DMS 273 treated with DMSO at 0.1 percent for 48 hours (cell line): ENCODE data around the gene MLX.
"Not testable (repeated sequence)": the region's sequence is repeated elsewhere in the genome, so short reads cannot be mapped to it uniquely, and the experiment has no call there.

Source experiments
- DNase-seq: peaks from one replicate; lab custom pipeline; 2025; lab: John Stamatoyannopoulos, UW

The MLX gene

DNA sequence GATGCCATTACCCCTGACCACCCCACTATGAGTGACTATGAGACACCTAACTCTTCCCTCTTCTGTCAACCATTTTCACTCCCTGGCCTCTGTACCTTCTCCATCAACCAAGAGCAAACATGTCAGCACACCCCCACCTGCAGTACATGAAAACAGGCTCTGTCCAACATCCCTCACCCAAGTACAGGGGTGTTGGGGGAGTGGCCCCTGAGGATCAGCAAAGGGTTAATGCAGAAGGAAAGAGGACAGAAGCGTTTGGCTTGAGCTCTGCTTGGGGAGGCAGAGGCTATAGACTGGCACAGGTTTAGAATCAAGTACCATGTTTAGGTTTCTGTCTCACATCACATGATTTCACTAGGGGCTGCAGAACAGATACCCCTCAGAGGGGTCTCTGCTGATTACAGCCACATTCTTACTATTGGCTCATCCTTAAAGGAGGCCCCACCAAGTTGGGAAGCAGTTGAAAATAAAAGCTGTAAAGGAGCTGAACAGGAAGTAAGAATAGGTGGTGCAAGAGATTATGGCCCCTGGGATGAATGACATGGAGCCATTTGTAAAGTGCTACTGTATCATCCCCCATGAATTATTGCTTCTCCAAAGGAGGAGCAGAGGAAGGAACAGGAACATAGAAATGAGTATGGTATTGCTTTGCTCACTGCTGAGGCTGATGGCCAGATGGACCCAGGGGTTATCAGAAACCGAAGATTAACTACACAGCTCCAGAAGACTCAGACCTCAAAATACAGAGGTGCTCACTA is 13.1 kb downstream of the MLX start:
- no peak for DNase-seq

DNA sequence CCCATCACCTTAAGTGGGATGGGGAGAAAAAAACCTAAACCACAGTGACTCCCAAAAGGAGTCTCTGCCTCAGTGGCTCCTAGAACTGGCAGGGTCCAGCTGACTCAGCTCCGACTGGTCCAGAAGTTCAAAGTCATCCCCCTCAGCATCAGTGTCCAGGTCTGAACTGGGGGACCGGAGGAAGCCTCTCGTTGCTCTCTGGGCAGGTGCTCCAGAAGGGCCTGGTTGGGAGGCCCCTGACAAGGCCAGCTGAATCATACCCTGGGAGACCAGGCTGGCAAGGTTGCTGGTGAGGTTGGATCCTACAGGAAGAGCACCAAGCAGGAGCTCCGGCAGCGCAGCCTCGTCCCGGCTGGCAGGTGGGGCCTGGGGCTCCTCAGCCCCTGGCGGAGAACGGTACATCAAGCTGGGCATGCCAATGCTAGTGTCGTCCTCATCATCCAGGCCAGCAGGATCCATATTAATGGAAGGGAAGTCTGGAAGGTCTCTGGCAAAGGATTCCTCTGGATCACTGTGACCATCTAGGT is 14.9 kb downstream of the MLX start:
- DNase-seq: no peak

DNA sequence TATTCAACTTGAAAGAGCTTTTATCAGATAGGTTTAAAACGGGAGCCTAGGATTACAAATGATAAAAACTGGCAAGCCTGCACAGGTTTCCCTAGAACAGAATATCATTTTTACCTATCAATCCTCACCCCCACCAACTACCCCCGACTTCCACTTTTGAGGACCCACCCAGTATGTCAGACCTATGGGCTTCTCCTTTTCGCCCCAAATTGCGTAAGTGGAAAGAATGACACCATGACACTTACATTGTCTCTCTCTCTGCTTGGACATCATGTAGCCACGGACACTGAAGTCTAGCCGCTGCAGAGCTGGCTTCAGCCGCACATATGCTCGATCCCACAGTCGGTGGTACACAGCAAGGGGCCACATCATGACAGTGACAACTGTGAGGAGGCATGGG is 18.0 kb downstream of the MLX start:
- DNase-seq: no peak

DNA sequence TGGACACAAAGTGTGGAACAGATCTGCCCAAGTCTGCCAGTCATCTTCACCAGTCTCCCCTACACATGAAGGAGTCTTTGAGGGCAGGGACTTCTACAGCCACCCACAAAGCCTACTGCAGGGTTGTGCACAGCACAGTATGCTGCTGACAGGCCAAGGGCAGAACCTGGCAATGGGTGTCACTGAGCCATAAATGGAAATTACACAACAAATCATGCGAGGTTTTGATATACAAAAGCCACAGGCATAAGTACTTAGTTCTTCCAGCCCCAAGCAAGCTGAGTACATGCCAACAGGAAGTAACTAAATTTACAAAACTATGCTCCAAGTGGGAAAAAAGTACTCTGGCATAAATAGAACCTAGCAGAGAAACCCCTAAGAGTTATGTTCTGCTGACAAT is 18.5 kb downstream of the MLX start:
- DNase-seq: no peak

DNA sequence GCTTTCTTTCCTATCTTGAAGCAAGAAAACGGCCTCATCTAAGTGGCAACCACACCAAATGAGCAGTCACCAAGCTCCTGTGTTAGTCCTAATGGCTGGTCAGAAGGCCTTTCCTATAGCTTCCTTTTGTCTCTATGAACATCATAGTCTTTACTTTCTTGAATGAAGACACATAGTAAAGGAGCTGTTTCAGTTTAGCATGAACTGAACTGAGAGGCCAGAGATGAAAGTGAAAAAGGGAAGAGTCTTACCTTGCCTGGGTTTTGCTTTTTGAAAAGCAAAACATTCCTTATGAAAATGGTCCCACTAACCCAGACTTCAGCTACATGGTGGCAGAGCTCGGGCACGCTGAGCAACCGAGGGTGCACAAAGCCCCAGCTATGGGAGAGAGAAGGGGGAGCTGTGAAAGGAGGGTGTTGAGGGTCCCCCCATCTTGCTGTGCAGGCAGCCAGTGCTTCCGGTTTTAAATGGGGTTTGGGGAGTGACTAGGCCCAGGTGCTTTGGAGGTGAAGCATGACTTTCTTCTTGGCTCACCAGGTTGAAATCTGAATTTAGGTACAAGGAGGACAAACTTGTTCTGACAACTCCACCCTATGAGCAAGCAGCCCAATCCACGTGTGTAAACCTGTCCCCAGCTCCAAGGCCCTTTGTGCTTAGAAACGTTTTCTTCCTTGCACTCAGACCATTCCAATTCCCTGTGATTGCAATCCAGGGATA is 19.8 kb downstream of the MLX start:
- DNase-seq: no peak

DNA sequence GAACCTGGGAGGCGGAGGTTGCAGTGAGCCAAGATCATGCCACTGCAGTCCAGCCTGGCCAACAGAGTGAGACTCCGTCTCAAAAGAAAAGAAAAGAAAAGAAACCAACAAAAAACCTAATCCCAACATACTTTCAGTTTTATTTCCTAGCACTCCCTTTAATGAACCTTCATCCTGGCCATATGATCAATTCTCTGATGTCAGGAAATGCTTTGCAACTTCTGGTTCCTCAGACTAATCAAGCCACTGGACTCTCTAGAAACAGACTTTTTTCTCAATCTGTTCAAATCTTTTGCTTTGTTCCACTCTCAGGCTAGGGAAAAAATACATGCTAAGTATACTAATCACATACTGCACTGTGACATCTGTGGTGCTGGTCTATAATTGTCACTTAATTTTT is 24.0 kb downstream of the MLX start:
- no peak for DNase-seq

DNA sequence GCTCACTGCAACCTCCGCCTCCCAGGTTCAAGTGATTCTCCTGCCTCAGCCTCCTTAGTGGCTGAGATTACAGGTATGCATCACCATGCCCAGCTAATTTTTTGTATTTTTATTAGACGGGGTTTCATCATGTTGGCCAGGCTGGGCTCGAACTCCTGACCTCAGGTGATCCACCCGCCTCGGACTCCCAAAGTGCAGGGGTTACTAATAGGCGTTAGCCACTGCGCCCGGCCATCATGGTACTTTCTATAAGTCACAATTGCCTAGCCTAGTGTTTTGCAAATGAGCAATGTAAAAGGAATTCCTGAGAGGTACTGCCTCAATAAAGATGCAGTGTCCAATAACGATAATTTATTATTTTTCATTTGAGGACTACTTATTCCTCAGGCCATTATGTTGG is 24.5 kb downstream of the MLX start:
- DNase-seq: no peak

DNA sequence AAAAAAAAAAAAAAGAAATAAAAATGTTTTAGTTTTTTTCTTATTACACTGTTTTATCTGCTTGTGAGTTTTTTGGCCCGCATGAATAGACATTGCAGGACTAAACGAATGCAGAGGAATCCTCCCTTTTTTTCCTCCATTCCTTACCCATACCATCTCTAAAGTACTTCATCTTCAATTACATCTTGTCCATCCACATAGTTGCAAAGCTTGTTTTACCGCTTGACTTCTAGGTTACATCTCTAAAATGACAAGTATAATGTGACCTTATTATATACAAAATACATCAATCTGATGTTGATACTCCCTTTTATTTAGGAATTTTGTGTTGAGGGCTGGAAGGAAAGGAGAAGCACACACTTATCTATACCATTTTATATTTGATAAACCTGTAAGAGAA is 29.5 kb downstream of the MLX start:
- DNase-seq: no peak

DNA sequence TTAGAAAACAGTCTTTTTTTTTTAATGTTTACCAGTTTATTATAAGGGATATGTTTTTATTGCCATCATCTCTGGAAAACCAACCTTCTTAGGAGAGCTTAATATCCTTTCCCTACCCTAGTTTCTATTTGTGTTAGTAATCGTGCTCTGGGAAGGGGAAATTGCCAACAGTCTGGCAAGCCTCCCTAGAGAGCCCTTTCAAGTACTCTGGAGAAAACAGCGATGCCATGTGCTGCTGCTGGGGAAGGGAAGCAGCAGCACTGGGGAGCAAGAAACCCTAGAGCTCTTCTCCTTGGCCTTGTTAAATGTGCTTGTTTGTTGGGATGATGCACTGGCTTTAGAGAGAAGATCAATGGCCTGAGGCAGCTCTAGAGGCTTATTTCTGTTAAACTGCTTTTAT is 32.0 kb downstream of the MLX start:
- DNase-seq: peak; percentile 61

DNA sequence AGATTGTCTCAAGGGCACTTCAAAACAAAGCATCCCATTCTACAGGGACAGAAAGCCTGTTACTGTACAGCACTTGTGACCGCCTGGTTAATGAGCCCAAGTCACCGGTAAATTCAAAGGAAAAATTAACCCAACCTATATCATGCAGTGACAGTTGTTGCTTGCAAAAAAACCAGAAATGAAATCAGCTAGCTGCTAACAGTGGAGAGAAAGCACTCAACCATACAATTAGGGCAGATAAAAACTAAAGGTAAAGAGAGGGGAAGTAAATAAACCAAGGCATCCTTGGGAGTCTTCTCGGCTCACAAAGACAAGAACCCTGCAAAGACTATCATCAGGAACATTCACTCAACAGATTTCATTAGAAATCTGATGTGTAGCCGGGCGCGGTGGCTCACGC is 36.4 kb downstream of the MLX start:
- no peak for DNase-seq

DNA sequence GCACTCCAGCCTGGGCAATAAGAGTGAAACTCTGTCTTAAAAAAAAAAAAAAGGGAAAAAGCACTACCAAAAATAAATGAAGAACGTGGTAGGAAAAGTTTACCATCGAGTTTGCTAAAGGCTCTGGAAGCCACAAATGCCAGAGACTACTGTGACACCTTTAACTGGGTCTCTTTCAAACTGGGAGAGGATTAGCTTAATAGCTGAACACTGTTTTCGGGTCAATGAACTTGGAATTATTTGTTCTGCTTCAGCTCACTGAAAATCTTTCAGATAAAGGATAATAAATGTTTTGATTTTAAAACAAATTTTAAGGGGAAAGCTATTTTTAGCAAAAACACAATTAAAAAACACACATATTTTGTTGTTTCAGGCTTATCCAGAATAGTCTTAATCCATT is 40.9 kb downstream of the MLX start:
- DNase-seq: no peak

DNA sequence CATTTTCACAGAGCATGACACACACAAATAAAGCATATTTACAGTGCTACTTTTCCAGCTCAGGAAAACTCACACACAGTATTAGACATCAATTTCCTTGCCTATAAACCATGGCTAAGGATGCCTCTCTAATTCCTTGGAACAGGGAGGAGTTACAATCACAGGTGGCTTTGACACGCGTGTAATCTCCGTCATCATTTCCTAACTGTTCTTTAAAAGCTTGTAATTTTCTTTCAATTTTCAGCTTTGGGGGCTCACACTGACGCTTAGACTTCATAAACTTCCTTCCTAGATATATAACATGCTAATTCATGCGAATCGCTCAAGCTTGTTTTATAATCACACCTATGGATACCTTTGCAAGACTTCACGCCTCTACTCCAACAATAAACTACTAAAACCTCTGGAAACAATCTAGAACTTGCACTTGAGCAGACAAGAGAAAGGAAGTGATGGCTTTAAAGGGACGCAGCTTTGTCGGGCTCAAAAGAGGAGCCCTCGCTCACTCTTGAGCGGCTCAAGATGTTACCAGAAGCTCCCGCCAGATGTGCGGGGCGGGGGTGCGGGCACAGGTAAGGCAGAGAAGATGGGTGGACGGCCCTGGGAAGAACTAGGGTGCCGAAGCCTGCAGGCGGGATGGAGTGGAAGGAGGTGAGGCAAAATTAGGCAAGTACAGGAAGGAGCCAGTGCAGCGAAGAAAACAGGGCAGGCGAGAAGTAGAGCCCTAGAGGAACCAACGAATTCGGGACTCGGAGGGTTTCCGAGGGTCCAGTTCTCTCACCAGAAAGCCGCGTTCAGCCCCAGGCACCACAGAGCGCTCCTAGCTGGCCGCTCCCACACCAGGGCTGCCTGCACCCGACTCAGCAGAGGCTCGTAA is 41.6 kb downstream of the MLX start:
- DNase-seq: no peak

DNA sequence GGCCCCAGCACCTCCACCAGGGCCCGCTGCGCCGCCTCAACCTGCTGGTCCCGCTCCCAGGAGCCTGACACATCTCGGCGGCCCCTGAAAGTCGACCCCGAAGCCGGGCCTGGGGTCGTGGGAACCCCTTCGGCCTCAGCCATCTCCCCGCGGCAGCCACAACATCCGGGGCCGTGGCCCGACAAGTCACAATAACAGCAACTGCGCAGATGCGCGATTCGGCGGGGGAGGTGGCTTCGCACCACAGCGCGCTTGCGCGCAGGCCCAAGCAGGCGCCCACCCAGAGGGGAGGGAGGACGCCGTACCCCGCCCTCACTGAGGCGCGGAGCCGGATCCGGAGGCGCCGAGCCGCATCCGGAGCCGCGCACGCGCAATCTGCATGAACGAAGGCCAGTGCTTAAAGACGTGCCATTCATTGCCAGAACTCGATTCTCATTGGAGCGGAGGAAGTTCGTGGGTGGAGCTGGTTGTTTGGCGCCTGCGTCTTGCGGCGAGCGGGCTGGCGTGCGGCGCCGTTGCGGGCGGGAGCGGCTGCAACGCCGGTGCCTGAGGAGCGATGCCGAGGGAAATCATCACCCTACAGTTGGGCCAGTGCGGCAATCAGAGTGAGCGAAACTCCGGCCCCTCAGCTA is 42.4 kb downstream of the MLX start, which contains the start of the genes RETREG3 and TUBG1:
RETREG3 (minus strand) TSS at position 193 of the 632 bp plus-strand sequence; CDS start at position 143, 50 bp downstream.
TUBG1 (plus strand) TSS at position 502 of the 632 bp plus-strand sequence; CDS start at position 557, 55 bp downstream.
- DNase-seq: peak; percentile 95

DNA sequence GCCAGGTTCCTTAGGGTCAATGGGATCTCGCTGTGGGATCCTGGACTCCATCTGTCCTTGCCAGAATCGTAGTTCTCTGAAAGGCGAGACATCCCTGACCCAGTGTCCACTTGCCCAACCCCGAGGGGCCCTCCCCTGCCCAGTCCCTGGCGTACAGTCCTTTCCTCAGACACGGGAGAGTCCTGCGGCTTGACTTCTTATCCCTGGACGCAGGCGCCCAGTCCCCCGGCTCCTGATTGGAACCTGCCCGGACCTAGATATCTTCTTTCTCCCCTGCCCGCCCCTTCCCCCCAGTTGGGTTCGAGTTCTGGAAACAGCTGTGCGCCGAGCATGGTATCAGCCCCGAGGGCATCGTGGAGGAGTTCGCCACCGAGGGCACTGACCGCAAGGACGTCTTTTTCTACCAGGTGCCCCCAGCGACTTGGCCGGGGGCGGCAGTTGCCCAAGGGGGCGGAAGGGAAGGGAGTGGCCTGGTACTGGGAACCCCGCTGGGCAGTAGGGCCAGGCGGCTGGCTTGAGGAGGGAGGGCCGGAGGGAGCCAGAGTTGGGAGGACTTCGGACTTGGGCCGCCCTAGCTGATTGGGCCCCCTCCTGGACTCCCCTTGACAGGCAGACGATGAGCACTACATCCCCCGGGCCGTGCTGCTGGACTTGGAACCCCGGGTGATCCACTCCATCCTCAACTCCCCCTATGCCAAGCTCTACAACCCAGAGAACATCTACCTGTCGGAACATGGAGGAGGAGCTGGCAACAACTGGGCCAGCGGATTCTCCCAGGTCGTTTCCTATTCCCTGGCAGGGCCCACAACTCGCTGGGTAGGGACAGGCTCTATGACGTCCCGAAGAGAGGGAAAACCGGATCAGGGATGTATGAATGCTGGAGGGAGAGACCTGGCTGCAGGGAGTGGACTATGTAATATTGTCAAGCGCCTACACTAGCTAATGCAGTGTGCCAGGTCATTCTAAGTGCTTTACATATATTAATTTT is 43.2 kb downstream of the MLX start:
- DNase-seq: peak; percentile 15

DNA sequence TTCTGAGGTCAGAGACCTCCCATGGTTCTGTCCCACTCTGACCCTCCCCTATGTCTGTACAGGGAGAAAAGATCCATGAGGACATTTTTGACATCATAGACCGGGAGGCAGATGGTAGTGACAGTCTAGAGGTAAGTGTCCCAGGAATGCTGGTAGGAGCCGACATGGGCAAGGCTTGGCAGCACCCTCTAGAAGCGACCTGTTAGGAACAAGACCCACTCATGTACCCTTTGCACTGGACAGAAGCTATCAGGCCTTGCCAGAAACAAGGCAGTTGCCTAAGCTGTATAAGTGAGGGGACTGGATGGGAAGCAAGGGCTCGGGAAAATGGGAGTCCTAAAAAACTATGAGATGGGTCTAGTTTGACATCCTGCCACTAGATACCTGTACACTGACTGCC is 45.1 kb downstream of the MLX start:
- no peak for DNase-seq

DNA sequence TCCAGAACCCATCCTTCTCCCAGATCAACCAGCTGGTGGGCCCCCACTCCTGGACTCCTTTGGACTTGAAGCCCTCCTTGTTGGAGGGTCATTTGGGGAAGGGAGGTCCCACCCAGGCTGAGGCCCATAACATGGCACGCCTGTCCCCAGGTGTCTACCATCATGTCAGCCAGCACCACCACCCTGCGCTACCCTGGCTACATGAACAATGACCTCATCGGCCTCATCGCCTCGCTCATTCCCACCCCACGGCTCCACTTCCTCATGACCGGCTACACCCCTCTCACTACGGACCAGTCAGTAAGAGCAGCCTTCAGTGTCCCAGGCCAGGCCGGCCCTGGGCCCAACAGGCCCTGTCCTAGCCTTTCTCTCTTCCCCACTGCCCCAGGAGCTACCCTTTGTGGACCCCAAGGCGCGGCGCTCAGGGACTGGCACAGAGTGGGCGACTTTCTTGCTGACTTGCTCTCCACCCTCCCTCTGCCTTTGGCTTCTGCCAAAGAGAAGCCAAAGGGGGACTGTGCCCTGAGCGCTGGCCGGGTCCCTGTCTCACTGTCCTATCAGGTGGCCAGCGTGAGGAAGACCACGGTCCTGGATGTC is 46.9 kb downstream of the MLX start:
- DNase-seq: no peak

DNA sequence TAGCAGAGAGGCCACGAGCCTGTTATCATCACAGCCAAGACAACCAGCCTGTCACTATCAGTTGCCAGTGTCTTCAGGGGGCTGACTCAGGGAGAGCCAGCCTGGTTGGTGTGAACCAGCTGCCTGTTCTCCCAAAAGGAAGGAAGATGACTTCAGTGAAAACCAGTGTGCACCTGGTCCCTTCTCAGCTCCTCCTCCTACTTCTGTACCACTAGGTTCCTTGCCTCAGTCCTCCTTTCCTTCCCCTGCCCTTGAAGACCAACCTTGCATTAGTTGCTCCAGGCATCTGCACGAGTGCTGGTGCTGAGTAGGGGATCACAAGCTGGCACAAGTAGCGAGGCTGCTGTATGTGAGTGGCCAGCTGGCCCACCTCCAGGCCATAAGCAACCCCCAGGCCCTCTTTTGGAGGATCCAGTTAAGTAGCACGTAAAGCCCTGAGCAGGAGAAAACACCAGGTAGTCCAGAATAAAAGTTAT is 51.1 kb downstream of the MLX start:
- no peak for DNase-seq

DNA sequence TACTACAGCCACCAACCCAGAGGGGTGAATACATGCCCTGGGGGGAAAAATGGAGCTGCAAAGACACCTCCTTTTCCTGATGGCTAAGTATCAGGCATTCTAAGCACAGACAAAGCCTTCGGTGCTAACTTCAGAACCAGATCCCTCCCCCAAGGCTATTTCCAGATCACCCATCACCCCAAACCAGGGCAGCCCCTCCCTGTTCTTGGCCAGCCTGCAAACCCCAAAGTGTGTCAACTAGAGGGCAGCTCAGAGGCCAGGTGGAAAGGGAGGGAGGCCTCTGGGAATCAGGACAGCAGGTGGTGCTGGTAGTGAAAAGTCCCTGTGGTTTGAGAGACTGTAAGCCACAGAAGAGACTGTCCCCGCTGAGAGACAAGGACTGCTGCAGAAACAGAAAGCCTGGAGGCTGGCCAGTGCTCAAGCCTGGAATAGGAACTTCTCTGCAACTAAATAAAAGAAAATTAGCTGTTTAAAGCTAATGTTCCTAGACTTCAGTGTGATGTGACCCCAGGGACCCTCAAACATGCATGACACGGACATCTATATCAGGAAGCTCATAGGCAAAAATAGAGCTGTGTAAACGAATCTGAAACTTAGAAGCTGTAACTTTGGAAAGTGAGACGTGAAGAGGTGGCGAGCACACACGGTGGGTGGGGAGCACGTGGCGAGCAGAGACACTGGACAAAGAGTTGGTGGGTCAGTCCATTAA is 51.7 kb downstream of the MLX start:
- peak; percentile 37 for DNase-seq

DNA sequence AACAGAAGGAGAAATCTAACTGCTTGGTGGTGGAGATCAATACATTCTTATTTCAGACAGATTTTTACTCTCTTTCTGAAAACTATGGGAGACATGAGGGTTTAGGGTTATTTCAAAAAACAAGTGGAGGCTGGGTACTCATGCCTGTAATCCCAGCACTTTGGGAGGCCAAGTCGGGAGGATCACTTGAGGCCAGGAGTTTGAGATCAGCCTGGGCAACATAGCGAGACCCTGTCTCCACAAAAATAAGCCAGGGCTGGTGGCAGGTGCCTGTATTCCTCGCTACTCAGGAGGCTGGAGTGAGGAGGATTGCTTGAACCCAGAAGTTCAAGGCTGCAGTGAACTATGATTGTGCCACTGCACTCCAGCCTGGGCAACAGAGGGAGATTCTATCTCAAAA is 55.1 kb downstream of the MLX start:
- DNase-seq: not testable (repeated sequence)
